SK-N-MC (cell line): ENCODE data around the gene HELZ.

Experiments used
- EZH2 ChIP-seq: fragments of 200-600 bp; sonication (generic); IDR thresholded peaks from one replicate; pipeline ENCODE4 v1.6.1; 2017; ENCODE audit warnings: antibody characterized with exemption
- POLR2AphosphoS5 ChIP-seq: IDR thresholded peaks from 2 replicates; pipeline ENCODE4 v1.6.1; 2012; ENCODE audit warnings: mild to moderate bottlenecking, low read depth, low read length, borderline replicate concordance

DNA sequence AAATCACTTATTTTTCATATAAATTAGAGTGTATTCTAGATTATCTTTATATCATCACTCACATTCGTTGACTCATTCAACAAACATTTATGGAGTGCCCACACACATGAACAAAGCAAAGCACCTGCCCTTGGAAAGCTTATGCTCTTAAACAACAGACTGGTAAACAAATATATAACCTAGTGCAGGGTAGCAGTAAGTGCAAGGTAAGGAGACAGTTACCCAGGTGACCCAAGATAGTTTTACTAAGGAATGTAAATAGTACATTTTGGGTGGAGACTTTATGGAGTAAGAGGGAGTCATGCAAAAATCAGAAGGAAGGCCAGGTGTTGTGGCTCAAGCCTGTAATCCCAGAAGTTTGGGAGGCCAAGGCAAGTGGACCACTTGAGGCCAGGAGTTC is 40.4 kb upstream of the HELZ start:
- TF ChIP-seq EZH2 (no peak), POLR2AphosphoS5 (no peak)
